GM12874 (cell line): Measurements from ENCODE around the gene LPO.

Source experiments
- TF ChIP-seq, protein P1 (sequence below): IDR thresholded peaks from 2 replicates; pipeline ENCODE4 v1.5.1; 2011; ENCODE audit warnings: low read depth, mild to moderate bottlenecking, control low read depth, low read length, moderate library complexity; ENCODE audit not compliant: insufficient read depth

The LPO gene

DNA sequence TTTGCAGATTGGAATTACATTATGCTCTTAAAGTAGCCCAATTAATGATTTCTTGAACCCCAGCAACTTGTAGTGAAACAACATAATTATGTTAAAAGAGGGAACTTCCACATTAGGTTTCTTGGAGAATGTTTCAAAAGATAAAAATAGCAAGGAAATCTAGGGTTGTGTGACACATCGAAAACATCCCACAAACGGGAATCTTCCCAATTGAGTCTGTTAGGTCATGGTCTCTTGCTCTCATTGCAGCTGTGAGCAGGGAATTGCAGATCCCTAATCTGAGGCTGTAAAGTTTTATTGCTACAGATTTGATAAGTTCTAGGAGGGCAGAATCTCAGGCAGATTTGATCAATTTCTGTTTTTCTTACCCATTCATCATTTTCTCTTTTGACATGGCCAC is 6.7 kb upstream of the LPO start:
- TF ChIP-seq, protein P1, sequence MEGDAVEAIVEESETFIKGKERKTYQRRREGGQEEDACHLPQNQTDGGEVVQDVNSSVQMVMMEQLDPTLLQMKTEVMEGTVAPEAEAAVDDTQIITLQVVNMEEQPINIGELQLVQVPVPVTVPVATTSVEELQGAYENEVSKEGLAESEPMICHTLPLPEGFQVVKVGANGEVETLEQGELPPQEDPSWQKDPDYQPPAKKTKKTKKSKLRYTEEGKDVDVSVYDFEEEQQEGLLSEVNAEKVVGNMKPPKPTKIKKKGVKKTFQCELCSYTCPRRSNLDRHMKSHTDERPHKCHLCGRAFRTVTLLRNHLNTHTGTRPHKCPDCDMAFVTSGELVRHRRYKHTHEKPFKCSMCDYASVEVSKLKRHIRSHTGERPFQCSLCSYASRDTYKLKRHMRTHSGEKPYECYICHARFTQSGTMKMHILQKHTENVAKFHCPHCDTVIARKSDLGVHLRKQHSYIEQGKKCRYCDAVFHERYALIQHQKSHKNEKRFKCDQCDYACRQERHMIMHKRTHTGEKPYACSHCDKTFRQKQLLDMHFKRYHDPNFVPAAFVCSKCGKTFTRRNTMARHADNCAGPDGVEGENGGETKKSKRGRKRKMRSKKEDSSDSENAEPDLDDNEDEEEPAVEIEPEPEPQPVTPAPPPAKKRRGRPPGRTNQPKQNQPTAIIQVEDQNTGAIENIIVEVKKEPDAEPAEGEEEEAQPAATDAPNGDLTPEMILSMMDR = no peak

DNA sequence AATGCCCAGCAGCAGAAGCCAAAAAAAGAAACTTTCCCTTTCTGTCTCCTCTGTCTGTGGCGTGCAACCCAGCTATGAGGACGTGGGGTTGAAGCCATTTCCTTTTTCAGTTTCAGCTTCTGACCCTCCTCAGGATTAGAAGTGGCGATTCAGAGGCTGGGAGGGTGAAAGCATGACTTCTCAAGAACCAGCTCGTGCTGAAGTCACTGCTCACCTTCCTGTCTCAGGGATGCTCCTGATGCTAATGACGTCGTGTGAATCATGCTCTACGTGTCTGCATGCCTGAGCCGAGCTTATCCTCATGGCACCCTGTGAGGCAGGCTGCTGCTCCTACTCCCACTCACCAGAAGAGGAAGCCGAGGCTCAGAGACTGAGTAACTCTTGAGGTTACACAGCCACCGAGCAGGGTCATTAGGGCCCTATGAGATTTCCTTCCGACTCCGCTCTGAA is 5.7 kb upstream of the LPO start:
- TF ChIP-seq, protein P1 = peak; percentile 12; the same call in 1 of the 2 replicates

DNA sequence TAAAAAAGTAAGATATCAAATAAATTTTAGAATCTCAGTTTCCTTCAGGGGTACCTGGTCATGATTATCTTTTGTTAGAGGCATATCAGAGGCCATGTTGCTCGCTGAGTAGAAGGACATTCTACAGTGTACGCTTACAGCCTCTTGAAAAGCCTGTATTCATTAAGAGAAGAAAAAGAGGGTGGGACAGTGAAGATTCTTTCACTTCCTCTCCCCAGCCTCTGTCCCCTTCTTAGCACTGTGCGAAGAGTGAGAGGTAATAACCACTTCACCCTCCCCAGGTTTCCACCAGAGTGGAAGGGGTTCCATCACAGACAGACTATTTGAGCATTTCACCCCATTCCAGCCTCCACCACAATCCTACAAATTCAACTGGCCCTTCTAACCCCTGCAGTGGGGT is 4.8 kb upstream of the LPO start:
- TF ChIP-seq, protein P1 = no peak

DNA sequence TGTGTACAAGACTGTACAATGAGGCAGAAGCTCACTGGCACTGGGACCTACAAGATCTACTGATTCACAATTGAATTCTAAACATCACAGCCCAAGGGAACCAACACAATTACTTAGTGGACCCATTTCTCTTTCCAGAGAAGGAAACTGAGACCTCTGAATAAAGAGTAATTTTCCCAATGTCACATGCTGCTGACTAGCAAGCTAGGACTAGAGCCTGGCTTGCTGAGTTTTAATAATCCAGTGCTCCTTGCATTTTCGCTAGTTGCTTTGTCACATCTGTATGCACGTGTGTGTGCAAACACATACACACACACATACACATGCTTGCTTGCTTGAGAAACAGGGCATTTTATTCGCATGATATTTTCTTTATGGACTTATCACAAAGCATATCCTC is 3.9 kb upstream of the LPO start:
- TF ChIP-seq, protein P1 = no peak

DNA sequence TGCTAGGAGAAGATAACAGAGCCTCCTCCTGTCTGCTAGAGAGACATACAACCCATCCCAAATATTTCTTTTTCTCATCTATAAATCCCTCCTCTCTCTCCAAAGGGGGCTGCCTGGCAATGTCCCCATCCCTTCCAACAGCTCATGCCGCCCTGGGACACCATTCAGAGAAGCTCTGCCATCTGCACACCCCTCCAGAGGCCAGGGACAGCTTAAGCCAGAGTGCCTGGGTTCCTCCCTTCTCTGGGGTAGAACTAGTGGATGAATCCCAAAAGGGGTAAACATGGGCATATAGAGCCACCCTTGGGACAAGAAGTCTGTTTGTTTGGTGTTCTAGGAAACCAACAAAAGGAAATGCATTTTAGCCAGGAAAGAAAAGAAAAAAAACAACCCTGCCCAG is 2.6 kb upstream of the LPO start:
- TF ChIP-seq, protein P1 = no peak

DNA sequence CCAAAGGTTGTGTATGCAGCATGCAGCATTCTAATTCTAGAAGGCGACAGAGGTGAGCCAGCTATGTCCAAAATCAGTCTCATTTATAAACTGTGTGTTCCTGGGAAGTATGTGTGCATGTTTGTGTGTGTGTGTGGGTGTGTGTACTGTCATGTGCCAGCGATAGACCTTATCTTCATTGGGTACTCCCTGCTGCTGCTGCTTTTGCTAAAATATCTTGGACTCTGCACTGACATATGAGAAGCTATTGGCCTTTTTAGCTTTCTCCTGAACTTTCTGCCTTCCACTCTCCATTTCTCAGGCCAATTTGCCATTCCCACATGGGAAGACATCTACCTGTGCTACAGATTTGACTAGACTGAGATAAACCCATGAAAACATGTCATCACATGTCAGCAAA is 2.0 kb upstream of the LPO start:
- TF ChIP-seq, protein P1 = no peak

DNA sequence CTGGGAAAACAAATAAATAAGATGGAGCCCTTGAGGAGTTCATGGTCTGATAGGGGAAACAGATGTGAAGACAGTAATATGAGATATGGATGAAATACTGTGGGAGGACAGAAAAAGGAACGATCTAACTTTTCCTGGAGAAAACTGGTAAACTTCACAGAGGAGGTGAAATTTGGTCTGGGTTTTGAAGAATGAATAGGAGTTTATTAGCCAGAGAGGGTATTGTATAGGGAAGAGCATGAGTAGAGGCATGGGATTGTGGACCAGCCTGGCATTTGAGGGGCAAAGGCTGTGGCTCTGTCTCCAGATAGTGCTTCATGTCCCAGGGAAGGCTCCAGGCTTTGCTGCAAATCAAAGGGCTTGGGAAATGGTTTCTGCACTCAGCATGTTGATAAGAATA is 1.6 kb downstream of the LPO start:
- TF ChIP-seq, protein P1 = no peak
